ENCODE data around the gene GMDS. TPM values are rescaled to one million over a fixed set of nuclear protein-coding genes. Genes with fewer than 3 reads are reported as not detected.

GMDS gene
- total and polyA plus RNA-seq, 2 experiments from 2014 or later, result 30.1 to 36.5 TPM

DNA sequence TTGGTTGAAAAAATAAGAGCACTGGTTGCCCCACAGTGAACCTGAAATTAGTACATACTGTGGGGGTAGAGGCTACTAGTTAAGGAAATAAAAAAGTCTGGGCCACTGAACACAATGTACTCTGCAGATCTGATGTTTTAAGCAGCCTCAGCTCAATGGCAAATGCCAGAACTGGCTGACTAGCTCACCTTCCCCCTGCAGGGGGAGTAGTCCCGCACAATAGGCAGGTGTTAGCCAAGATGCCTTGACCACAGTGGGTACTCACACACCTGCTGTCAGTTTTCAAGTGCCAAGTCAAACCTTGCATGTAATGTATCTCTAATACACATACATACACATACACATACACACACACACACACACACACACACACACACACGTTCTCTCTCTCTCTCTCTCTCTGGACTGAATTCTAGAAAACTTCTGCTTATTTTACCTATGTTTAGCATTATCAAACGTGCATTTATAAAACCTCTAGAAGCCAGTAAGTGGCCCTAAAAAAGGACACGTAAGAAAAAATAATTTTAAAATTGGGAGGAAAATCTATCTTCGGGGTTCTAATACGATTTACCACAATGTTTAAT, 36.1 kb downstream of the GMDS start:
- Mint-ChIP-seq H3K4me3 (no peak overlapping the region), H3K36me3 (ENCODE audit: low read depth) (peaks cover 9% of the 10 kb centered on the region; the same call in 2 of the 3 replicates), H3K9me3 (peaks cover 10% of the 10 kb centered on the region; the same call in 2 of the 3 replicates), H3K27me3 (ENCODE audit: insufficient read depth, low read depth, poor library complexity) (no peaks in the 10 kb centered on the region), H3K27ac (no peak overlapping the region), H3K4me1 (peaks cover 19% of the 10 kb centered on the region)
- Histone ChIP-seq H3K27me3 (ENCODE audit: insufficient read depth) (no peaks in the 10 kb centered on the region), H3F3A (replicated peaks; ENCODE audit: low read depth) (no peaks in the 10 kb centered on the region), H2AFZ (no peak overlapping the region), H3K36me3 (ENCODE audit: insufficient read depth) (no peaks in the 10 kb centered on the region), H3K27ac (ENCODE audit: low read depth) (no peak overlapping the region), H4K20me1 (replicated peaks; ENCODE audit: insufficient read depth) (peaks cover 12% of the 10 kb centered on the region), H3K4me2 (no peak overlapping the region), H3K9me2 (ENCODE audit: insufficient read depth) (no peaks in the 10 kb centered on the region), H3K4me3 (no peak overlapping the region), H3K4me1 (ENCODE audit: insufficient read depth) (peaks cover 12% of the 10 kb centered on the region; the same call in 1 of the 2 replicates), H3K79me2 (replicated peaks; ENCODE audit: insufficient read depth) (peaks cover 57% of the 10 kb centered on the region)
- peak; percentile 86 for DNase-seq (ENCODE audit: low spot score)
- TF ChIP-seq ZNF114 (CRISPR knock-in tag; IDR thresholded peaks at IDR 0.05) (no peak), CREB1 (CRISPR knock-in tag; IDR thresholded peaks at IDR 0.05; ENCODE audit: low read depth) (no peak), CTCF (conservative IDR thresholded peaks at IDR 0.05; ENCODE audit: low read depth in 2 of 2) (peak; percentile 75 to 95)
- ATAC-seq, result peak; percentile 99

DNA sequence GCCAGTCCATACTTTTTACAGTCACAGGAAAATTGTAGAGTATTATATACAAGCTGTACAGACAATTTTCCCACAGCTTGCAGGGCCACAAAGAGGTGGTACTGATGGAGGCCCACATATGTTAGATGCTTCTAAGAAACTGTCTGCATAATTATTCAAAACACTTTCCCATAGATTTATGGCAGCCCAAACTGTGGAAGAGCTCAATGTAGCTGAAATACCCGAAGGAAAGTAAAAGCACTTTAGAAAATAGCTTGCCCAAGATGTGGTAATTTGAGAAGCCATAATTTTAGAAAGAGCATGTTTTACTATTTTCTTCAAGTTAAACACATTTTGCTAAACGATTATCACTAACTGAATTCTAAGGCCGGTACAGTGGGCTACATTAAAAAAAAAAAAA, 36.9 kb downstream of the GMDS start:
- Histone ChIP-seq H3K9me2 (ENCODE audit: insufficient read depth) (no peaks in the 10 kb centered on the region), H4K20me1 (replicated peaks; ENCODE audit: insufficient read depth) (peaks cover 14% of the 10 kb centered on the region), H3K27me3 (ENCODE audit: insufficient read depth) (no peaks in the 10 kb centered on the region), H3K4me1 (ENCODE audit: insufficient read depth) (peaks cover 12% of the 10 kb centered on the region; the same call in 1 of the 2 replicates), H3K79me2 (replicated peaks; ENCODE audit: insufficient read depth) (peaks cover 51% of the 10 kb centered on the region), H3K36me3 (ENCODE audit: insufficient read depth) (no peaks in the 10 kb centered on the region), H3K4me3 (no peak overlapping the region), H3K27ac (ENCODE audit: low read depth) (no peak overlapping the region), H2AFZ (no peak overlapping the region), H3K4me2 (no peak overlapping the region), H3F3A (replicated peaks; ENCODE audit: low read depth) (no peaks in the 10 kb centered on the region)
- Mint-ChIP-seq H3K36me3 (ENCODE audit: low read depth) (peaks cover 9% of the 10 kb centered on the region; the same call in 2 of the 3 replicates), H3K27me3 (ENCODE audit: insufficient read depth, low read depth, poor library complexity) (no peaks in the 10 kb centered on the region), H3K4me3 (no peak overlapping the region), H3K27ac (no peak overlapping the region), H3K4me1 (peaks cover 14% of the 10 kb centered on the region), H3K9me3 (peaks cover 10% of the 10 kb centered on the region; the same call in 2 of the 3 replicates)
- DNase-seq (ENCODE audit: low spot score), result no peak
- no peak for ATAC-seq
- TF ChIP-seq, protein P1, sequence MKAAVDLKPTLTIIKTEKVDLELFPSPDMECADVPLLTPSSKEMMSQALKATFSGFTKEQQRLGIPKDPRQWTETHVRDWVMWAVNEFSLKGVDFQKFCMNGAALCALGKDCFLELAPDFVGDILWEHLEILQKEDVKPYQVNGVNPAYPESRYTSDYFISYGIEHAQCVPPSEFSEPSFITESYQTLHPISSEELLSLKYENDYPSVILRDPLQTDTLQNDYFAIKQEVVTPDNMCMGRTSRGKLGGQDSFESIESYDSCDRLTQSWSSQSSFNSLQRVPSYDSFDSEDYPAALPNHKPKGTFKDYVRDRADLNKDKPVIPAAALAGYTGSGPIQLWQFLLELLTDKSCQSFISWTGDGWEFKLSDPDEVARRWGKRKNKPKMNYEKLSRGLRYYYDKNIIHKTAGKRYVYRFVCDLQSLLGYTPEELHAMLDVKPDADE (IDR thresholded peaks at IDR 0.05), result no peak
- TF ChIP-seq ZNF462 (CRISPR knock-in tag; IDR thresholded peaks at IDR 0.05) (no peak), STAT1 (IDR thresholded peaks at IDR 0.05; ENCODE audit: unreplicated experiment) (no peak), POLR2AphosphoS5 (IDR thresholded peaks at IDR 0.05; ENCODE audit: low read depth) (no peak), ZNF331 (CRISPR knock-in tag; IDR thresholded peaks at IDR 0.05; ENCODE audit: low read depth) (no peak)
- TF ChIP-seq, protein P2, sequence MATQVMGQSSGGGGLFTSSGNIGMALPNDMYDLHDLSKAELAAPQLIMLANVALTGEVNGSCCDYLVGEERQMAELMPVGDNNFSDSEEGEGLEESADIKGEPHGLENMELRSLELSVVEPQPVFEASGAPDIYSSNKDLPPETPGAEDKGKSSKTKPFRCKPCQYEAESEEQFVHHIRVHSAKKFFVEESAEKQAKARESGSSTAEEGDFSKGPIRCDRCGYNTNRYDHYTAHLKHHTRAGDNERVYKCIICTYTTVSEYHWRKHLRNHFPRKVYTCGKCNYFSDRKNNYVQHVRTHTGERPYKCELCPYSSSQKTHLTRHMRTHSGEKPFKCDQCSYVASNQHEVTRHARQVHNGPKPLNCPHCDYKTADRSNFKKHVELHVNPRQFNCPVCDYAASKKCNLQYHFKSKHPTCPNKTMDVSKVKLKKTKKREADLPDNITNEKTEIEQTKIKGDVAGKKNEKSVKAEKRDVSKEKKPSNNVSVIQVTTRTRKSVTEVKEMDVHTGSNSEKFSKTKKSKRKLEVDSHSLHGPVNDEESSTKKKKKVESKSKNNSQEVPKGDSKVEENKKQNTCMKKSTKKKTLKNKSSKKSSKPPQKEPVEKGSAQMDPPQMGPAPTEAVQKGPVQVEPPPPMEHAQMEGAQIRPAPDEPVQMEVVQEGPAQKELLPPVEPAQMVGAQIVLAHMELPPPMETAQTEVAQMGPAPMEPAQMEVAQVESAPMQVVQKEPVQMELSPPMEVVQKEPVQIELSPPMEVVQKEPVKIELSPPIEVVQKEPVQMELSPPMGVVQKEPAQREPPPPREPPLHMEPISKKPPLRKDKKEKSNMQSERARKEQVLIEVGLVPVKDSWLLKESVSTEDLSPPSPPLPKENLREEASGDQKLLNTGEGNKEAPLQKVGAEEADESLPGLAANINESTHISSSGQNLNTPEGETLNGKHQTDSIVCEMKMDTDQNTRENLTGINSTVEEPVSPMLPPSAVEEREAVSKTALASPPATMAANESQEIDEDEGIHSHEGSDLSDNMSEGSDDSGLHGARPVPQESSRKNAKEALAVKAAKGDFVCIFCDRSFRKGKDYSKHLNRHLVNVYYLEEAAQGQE (IDR thresholded peaks at IDR 0.05; ENCODE audit: unreplicated experiment), result no peak
